ENCODE measurements around the gene FOXK2.
"Not testable (repeated sequence)": the region's sequence is repeated elsewhere in the genome, so short reads cannot be mapped to it uniquely, and the experiment has no call there.

FOXK2 gene

DNA sequence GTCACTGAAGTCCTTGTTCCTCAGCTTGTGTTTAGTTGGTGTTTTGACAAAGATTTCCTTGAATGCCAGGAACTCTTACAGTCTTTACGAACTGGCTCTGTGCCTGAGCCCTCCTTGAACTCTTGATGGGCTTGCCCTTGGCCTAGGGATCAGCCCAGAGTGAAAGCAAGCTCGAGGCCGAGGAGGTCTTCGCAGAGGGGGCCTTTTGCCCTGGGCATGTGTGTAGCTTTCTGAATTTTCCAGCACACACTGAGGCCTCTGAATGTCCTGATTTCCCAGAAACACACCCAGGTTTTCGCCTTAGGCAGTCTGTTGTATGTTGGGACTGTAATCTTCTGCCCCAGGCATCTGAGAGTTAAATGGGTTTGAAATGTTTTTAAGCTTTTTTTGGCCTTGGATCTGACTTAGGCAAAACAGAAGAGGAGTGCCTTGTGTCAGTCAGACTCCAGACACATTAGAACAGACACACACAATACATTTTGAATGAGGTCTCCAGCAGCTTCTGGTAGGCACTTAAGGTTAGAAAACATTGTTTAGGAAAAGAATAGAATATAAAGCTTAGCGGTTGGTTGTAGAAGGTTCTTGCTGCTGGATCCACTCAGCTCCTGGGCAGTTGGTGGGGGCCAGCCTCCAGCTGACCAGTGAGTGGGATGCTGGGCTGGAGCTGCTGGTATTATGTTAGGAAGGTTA, 17.1 kb downstream of the FOXK2 start:
- no peak for DNase-seq

- DNase-seq = not testable (repeated sequence)
Observed at GRCh38 chr17:82537228-82537627, 17.7 kb downstream of the FOXK2 start.

DNA sequence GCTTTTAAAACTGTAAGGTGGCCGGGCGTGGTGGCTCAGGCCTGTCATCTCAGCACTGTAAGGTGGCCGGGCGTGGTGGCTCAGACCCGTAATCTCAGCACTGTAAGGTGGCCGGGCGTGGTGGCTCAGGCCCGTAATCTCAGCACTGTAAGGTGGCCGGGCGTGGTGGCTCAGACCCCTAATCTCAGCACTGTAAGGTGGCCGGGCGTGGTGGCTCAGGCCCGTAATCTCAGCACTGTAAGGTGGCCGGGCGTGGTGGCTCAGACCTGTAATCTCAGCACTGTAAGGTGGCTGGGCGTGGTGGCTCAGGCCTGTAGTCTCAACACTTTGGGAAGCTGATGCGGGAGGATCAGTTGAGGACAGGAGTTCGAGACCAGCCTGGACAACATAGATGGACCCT, 19.5 kb downstream of the FOXK2 start:
- DNase-seq = not testable (repeated sequence)

- no peak for DNase-seq
Observed at GRCh38 chr17:82542439-82542838, 22.9 kb downstream of the FOXK2 start.

- no peak for DNase-seq
Observed at GRCh38 chr17:82544431-82545070, 25.0 kb downstream of the FOXK2 start.

DNA sequence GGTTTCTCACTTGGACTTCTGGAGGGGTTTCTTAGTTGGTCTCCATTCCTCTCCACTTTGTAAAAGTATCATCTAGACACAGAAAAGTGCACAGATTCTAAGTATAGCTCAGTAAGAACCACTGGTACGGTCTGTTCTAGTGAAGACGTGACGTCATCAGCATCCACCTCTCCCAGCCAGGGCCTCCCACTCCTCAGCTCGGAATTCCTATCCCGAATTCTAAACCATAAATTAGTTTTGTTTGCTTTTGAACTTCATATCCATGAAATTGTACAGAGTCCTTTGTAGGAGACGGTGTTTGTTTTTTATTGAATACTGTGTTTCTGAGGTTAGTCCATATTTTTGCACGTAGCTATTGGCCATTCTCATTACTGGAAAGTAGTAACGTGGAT, 25.5 kb downstream of the FOXK2 start:
- no peak for DNase-seq

GRCh38 chr17:82547981-82548380, 28.4 kb downstream of the FOXK2 start:
- DNase-seq = no peak

DNA sequence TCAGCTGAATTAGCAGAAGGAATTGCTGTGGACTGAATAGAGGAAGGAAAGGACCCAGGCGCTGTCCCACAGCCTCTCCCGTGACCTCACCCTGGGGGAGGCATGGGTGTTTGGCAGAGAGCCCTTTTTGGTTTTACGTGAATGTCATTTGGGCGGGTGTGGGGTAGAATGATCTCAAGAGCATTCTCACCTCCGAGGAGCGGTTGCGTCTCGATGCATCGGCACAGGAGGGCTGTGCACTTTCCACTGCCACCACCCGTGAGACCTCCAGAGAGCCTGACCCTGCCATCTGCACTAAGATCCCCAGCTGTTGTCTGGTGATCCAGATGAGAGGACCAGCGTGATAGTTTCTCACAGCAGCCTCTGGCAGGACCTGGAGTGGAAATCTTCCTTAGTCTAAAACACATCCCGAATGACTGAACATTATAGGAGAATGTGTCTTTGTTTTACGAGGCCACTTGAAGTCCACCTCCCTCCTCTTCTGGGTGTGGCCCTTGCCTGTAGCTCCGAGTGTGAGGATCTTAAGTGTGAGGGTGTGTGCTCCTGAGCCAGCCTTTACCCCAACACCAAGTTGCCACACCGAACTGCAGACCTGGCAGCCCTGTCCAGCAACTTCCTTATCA, 29.3 kb downstream of the FOXK2 start:
- no peak for DNase-seq

- DNase-seq = peak; percentile 17
Observed at GRCh38 chr17:82551779-82552457, 32.4 kb downstream of the FOXK2 start.

- DNase-seq = no peak
Observed at GRCh38 chr17:82552580-82552979, 33.0 kb downstream of the FOXK2 start.

GRCh38 chr17:82553210-82553930, 33.8 kb downstream of the FOXK2 start:
- no peak for DNase-seq

- DNase-seq = not testable (repeated sequence)
Observed at GRCh38 chr17:82557510-82557909, 38.0 kb downstream of the FOXK2 start.

DNA sequence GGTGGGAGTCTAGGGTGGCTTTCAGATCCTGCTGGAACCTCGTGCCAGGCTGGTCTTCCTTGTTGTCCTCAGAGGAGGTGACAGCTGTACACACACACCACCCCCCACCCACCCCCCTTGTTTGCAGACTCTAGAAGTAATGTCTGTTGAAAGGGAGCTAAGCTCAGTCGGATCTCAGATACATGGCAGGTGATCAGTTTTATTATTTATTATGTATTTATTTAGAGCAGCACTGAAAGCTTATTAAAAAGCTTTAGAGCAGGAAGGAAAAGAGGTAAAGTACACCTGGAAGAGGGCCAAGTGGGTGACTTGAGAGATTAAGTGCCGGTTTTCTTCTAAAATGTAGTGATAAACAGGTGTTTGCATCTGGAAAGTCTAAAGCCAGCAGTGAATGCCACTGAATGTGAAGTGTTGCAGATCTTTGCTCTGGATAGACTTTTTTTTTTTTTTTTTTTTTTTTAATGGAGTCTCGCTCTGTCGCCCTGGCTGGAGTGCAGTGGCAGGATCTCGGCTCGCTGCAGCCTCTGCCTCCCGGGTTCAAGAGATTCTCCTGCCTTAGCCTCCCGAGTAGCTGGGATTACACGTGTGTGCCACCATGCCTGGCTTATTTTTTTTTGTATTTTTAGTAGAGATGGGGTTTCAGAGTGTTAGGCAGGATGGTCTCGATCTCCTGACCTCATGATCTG, 40.2 kb downstream of the FOXK2 start:
- no peak for DNase-seq

- no peak for DNase-seq
Observed at GRCh38 chr17:82560252-82560642, 40.7 kb downstream of the FOXK2 start.

DNA sequence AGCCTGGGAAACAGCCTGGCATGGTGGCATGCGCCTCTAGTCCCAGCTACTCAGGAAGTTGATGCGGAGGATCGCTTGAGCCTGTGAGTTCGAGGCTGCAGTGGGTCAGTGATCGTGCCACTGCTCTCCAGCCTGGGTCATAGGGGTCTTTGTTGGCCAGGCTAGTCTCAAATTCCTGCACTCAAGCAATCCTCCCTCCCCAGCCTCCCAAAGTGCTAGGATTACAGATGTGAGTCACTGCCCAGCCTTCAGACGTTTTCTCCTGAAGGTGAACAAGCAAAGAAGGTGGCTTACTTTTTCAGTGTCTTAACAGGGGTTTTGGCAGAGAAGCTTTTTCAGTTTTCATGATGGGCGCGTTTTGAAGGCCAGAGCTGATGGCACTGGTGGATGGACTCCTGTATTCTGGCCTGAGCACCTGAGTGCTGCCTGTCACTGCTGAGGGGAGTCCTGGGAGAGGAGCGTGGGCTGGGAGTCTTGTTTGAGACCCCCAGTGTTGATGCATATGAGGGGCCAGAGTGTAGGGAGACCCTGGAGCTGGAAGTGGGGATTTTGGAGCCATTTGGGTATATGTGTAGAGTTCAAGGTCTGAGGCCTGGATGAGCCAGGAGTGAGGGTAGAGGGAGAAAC, 41.4 kb downstream of the FOXK2 start:
- DNase-seq = no peak

GRCh38 chr17:82561429-82562035, 42.0 kb downstream of the FOXK2 start:
- no peak for DNase-seq

GRCh38 chr17:82562718-82563220, 43.2 kb downstream of the FOXK2 start:
- DNase-seq = not testable (repeated sequence)

GRCh38 chr17:82563318-82563717, 43.8 kb downstream of the FOXK2 start:
- no peak for DNase-seq

DNA sequence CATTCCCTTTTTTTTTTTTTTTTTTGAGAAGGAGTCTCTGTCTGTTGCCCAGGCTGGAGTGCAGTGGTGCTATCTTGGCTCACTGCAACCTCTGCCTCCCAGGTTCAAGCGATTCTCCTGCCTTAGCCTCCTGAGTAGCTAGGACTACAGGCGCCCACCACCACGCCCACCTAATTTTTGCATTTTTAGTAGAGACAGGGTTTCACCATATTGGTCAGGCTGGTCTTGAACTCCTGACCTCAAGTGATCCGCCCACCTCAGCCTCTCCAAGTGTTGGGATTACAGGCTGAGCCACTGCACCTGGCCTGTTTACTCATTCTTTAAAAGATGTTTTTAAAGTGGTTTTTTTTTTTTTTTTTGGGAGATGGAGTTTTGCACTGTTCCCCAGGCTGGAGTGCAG, 44.2 kb downstream of the FOXK2 start:
- DNase-seq = not testable (repeated sequence)

GRCh38 chr17:82564241-82564640, 44.7 kb downstream of the FOXK2 start:
- no peak for DNase-seq

DNA sequence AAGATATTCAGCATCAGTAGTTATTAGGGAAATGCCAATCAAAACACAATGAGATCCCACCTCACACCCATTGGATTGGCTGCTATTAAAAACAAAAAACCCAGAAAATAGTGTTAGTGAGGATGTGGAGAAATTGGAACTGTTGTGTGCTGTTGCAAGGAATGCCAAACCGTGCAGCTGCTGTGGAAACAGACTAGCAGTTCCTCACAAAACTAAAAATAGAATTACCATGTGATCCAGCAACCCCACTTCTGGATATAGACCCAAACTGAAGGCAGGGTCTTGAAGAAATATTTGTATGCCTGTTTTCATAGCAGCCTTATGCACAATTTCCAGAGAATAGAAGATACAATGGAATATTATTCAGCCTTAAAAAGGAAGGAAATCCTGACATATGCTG, 46.0 kb downstream of the FOXK2 start:
- no peak for DNase-seq
